ENCODE measurements around the gene B3GNT2.

DNA sequence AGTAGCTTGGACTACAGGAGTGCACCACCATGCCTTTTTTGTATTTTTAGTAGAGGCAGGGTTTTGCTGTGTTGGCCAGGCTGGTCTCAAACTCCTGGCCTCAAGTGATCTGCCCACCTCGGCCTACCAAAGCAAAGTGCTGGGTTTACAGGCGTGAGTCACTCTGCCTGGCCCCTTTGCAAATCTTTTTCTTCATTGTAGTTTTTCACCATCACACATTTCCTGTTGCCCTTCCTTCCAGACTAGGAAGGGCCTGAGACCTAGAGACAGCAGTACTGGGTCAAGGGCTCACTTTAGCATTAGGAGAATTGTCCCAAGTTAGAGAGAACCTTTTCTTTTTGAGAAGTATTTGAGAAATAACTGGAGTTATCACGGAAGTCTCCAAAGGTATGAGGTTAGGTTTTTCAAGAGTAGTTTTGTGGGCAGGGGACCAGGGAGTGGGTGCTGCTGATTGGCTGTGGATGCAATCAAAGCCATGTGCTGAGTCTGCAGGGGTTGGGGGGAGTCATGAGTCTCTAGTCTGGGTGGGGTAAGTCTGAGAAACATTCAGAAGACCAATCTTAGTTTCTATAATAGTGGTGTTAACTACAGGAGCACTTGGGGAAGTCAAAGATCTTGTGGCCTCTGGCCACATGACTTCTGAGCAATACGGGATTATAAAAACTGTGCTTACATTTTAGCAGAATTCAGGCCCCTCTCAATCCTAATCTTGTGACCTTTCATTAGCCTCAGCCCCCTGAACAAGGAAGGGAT, 23.7 kb downstream of the B3GNT2 start:
- TF ChIP-seq TAF1 (IDR thresholded peaks at IDR 0.05; ENCODE audit: borderline replicate concordance, low read depth, low read length) = no peak
- TF ChIP-seq POLR2AphosphoS5 (IDR thresholded peaks at IDR 0.05; ENCODE audit: low read depth, low read length) = no peak

Measured in GM12892 (cell line).